Measurements from ENCODE around the gene ELF5.

GRCh38 chr11:34432822-34433221 lies 80.8 kb downstream of the ELF5 start:
- TF ChIP-seq CTCF (IDR thresholded peaks at IDR 0.05; ENCODE audit: insufficient read depth, low read length) (no peak), POLR2AphosphoS5 (IDR thresholded peaks at IDR 0.05; ENCODE audit: low read depth) (no peak), SPI1 (IDR thresholded peaks at IDR 0.05; ENCODE audit: borderline replicate concordance, low read depth) (peak; percentile 88), REST (IDR thresholded peaks at IDR 0.05; ENCODE audit: insufficient replicate concordance, low read depth) (no peak), GABPA (IDR thresholded peaks at IDR 0.05; ENCODE audit: low read depth) (no peak)

All from HL-60 (cell line).